K562 (cell line): ENCODE results near the gene HNRNPM. TPM values are rescaled to one million over a fixed set of nuclear protein-coding genes. Genes with fewer than 3 reads are reported as not detected.
A peak's percentile ranks its signal among the peaks of the same experiment; 100 is the strongest.

Experiments used
- CHD4 ChIP-seq: fragments of 200-600 bp; sonication (generic); IDR thresholded peaks from 3 replicates; pipeline ENCODE4 v1.6.1; 2012; ENCODE audit warnings: low read depth, mild to moderate bottlenecking, mixed read lengths, low read length, inconsistent platforms; ENCODE audit not compliant: insufficient read depth, insufficient replicate concordance, poor library complexity, severe bottlenecking
- DPF2 ChIP-seq: fragments of 450-650 bp; IDR thresholded peaks from 2 replicates; pipeline ENCODE4 v1.6.1; 2016
- FOXA3 ChIP-seq, 2 experiments: fragments of 450-650 bp in 1 of 2; sonication (generic) in 1 of 2; formaldehyde crosslinking; IDR thresholded peaks in 1 of 2; conservative IDR thresholded peaks in 1 of 2; 2 replicates each; pipeline versions ENCODE4 v1.4.0 to v1.8.0; 2020 to 2022; ENCODE audit warnings: mild to moderate bottlenecking in 2 of 2, missing genetic modification reagents in 1 of 2
- GABPA ChIP-seq: fragments of 200-800 bp; sonication (Bioruptor generic); conservative IDR thresholded peaks from 2 replicates; pipeline ENCODE4 v1.6.1; 2016; ENCODE audit warnings: low read depth, missing genetic modification characterization, missing compliant biosample characterization
- MAZ ChIP-seq, 2 experiments: fragments of 450-650 bp in 1 of 2; sonication (generic) in 1 of 2; formaldehyde crosslinking; IDR thresholded peaks in 1 of 2; conservative IDR thresholded peaks in 1 of 2; 2 replicates each; pipeline versions ENCODE4 v1.4.0 to v1.5.0; 2020; ENCODE audit warnings: mild to moderate bottlenecking in 1 of 2, missing genetic modification reagents in 1 of 2
- MITF ChIP-seq: IDR thresholded peaks from 2 replicates; pipeline ENCODE4 v1.6.1; 2014; ENCODE audit warnings: antibody characterized with exemption
- MYNN ChIP-seq, 2 experiments: sonication (generic); formaldehyde crosslinking in 1 of 2; IDR thresholded peaks; 2 replicates each; pipeline versions ENCODE4 v1.5.0 to v1.6.1; 2016 to 2020; ENCODE audit warnings: antibody characterized with exemption in 1 of 2, missing genetic modification reagents in 1 of 2
- RCOR1 ChIP-seq, 2 experiments: IDR thresholded peaks; 2 replicates each; pipeline ENCODE4 v1.6.1; 2012; ENCODE audit warnings: low read depth in 2 of 2, low read length in 2 of 2, borderline replicate concordance in 1 of 2, improper control_type of control experiment in 1 of 2
- SMARCA4 ChIP-seq: fragments of 450-650 bp; IDR thresholded peaks from 2 replicates; pipeline ENCODE4 v1.6.1; 2016
- SOX6 ChIP-seq: fragments of 450-650 bp; IDR thresholded peaks from 2 replicates; pipeline ENCODE4 v1.6.1; 2014; ENCODE audit warnings: mild to moderate bottlenecking
- TEAD4 ChIP-seq, 2 experiments: sonication (generic) in 1 of 2; formaldehyde crosslinking in 1 of 2; IDR thresholded peaks; 2 replicates each; pipeline versions ENCODE4 v1.6.1 to v1.8.0; 2012 to 2022; ENCODE audit warnings: borderline replicate concordance in 1 of 2, inconsistent platforms in 1 of 2, low read length in 1 of 2, mild to moderate bottlenecking in 1 of 2, missing genetic modification reagents in 1 of 2
- VEZF1 ChIP-seq: fragments of 200-800 bp; sonication (Bioruptor generic); IDR thresholded peaks from 2 replicates; pipeline ENCODE4 v1.6.1; 2017; ENCODE audit warnings: missing genetic modification characterization, missing compliant biosample characterization
- ZEB2 ChIP-seq: fragments of 450-650 bp; IDR thresholded peaks from 2 replicates; pipeline ENCODE4 v1.6.1; 2016
- ZNF121 ChIP-seq: sonication (generic); formaldehyde crosslinking; conservative IDR thresholded peaks from 2 replicates; pipeline ENCODE4 v1.8.0; 2022; ENCODE audit warnings: missing genetic modification reagents
- ZNF75A ChIP-seq: fragments of 450-650 bp; formaldehyde crosslinking; IDR thresholded peaks from 2 replicates; pipeline ENCODE4 v1.4.0; 2020; ENCODE audit warnings: mild to moderate bottlenecking
- polyA plus RNA-seq, 8 experiments: library from polyadenylated mRNA; depleted of rRNA in 4 of 8; stranded (reverse) in 5 of 8; unstranded in 3 of 8; fragments of >200 nt; fragmentation: Nextera tagmentation in 2 of 8; fragmentation: Illumina TruSeq in 1 of 8; extraction: Ambion mirVana in 2 of 8; extraction: Trizol in 1 of 8; gene quantifications; 2 replicates each; pipeline versions ENCODE4 v1.2.1 to v1.2.3, GENCODE V29; 2011 to 2014; ENCODE audit warnings: inconsistent platforms in 1 of 8, missing spikeins in 1 of 8
- total RNA-seq, 7 experiments: library from RNA; depleted of rRNA in 6 of 7; stranded (reverse); fragments of >200 nt in 6 of 7; fragmentation: Illumina TruSeq in 2 of 7; extraction: Trizol in 2 of 7; gene quantifications; 2 replicates each; pipeline versions ENCODE4 v1.2.1 to v1.2.3, GENCODE V29; 2011 to 2021; ENCODE audit warnings: low replicate concordance in 1 of 7
- TF ChIP-seq, protein P1 (sequence below), 2 experiments: IDR thresholded peaks; 2 replicates each; pipeline ENCODE4 v1.6.1; 2011; ENCODE audit warnings: borderline replicate concordance in 1 of 2, control low read depth in 1 of 2, low read depth in 1 of 2, low read length in 1 of 2, mild to moderate bottlenecking in 1 of 2, mixed read lengths in 1 of 2, moderate library complexity in 1 of 2; ENCODE audit not compliant: insufficient read depth in 1 of 2, insufficient read length in 1 of 2, poor library complexity in 1 of 2, severe bottlenecking in 1 of 2; ENCODE audit errors: extremely low read depth in 1 of 2

The HNRNPM gene
- total and polyA plus RNA-seq, 9 of the 15 experiments (the other 6 are each of a cell fraction or from before 2014, with no cell fraction given): 11.1 to 340 (median 195) TPM

- TF ChIP-seq, protein P1, sequence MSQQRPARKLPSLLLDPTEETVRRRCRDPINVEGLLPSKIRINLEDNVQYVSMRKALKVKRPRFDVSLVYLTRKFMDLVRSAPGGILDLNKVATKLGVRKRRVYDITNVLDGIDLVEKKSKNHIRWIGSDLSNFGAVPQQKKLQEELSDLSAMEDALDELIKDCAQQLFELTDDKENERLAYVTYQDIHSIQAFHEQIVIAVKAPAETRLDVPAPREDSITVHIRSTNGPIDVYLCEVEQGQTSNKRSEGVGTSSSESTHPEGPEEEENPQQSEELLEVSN (IDR thresholded peaks at IDR 0.05; ENCODE audit: borderline replicate concordance in 1 of 2, extremely low read depth in 1 of 2, insufficient read depth in 1 of 2, insufficient read length in 1 of 2, low read depth in 1 of 2, low read length in 1 of 2, poor library complexity in 1 of 2, severe bottlenecking in 1 of 2): no peak
- TF ChIP-seq ZNF75A: no peak
- peak; percentile 36 for TF ChIP-seq GABPA (tag)
- TF ChIP-seq DPF2: peak; percentile 49; the same call in 1 of the 2 replicates
- peak; percentile 39; the same call in 1 of the 2 replicates for TF ChIP-seq SMARCA4
- TF ChIP-seq RCOR1 (IDR thresholded peaks at IDR 0.05; ENCODE audit: borderline replicate concordance in 1 of 2, low read depth in 2 of 2, low read length in 2 of 2): peak in 1 of 2 experiments; percentile 87; a peak in 2 of 4 replicates
- TF ChIP-seq FOXA3 (CRISPR knock-in tag; conservative IDR thresholded peaks at IDR 0.05 in 1 of 2, IDR thresholded peaks at IDR 0.05 in 1 of 2): 0 out of 4 replicates have a peak, but pooled peaks of 1 of the 2 experiments have one; percentile 14
- no peak for TF ChIP-seq MYNN (IDR thresholded peaks at IDR 0.05)
- TF ChIP-seq MYNN (CRISPR knock-in tag; IDR thresholded peaks at IDR 0.05): no peak
- TF ChIP-seq MAZ (CRISPR knock-in tag; conservative IDR thresholded peaks at IDR 0.05 in 1 of 2, IDR thresholded peaks at IDR 0.05 in 1 of 2): 0 out of 4 replicates have a peak, but pooled peaks of 1 of the 2 experiments have one; percentile 37
- TF ChIP-seq SOX6: peak; percentile 28; the same call in 1 of the 2 replicates
- peak; percentile 69 for TF ChIP-seq TEAD4 (IDR thresholded peaks at IDR 0.05; ENCODE audit: low read length)
- TF ChIP-seq TEAD4 (CRISPR knock-in tag; IDR thresholded peaks at IDR 0.05; ENCODE audit: borderline replicate concordance): no peak
- peak; percentile 84 for TF ChIP-seq MITF
- peak; percentile 91 for TF ChIP-seq ZNF121 (CRISPR knock-in tag)
- TF ChIP-seq CHD4: no peak
- TF ChIP-seq VEZF1: peak; percentile 63
- peak; percentile 52; the same call in 1 of the 2 replicates for TF ChIP-seq ZEB2
Observed at GRCh38 chr19:8517551-8518442, 73.0 kb downstream of the HNRNPM start (continued).
